ENCODE results near the gene ACOT6.

GRCh38 chr14:73666583-73666982 lies 54.3 kb downstream of the ACOT6 start:
- TF ChIP-seq POLR2A (IDR thresholded peaks at IDR 0.05; ENCODE audit: low read depth, low read length) (no peak), CEBPB (IDR thresholded peaks at IDR 0.05; ENCODE audit: low read depth, low read length) (no peak), MAFK (IDR thresholded peaks at IDR 0.05; ENCODE audit: low read depth, low read length) (peak; percentile 91), RCOR1 (IDR thresholded peaks at IDR 0.05; ENCODE audit: insufficient replicate concordance, low read length) (no peak), FOS (IDR thresholded peaks at IDR 0.05; ENCODE audit: low read depth, low read length) (no peak), BHLHE40 (IDR thresholded peaks at IDR 0.05; ENCODE audit: low read depth, low read length) (no peak)
- TF ChIP-seq, protein P1, sequence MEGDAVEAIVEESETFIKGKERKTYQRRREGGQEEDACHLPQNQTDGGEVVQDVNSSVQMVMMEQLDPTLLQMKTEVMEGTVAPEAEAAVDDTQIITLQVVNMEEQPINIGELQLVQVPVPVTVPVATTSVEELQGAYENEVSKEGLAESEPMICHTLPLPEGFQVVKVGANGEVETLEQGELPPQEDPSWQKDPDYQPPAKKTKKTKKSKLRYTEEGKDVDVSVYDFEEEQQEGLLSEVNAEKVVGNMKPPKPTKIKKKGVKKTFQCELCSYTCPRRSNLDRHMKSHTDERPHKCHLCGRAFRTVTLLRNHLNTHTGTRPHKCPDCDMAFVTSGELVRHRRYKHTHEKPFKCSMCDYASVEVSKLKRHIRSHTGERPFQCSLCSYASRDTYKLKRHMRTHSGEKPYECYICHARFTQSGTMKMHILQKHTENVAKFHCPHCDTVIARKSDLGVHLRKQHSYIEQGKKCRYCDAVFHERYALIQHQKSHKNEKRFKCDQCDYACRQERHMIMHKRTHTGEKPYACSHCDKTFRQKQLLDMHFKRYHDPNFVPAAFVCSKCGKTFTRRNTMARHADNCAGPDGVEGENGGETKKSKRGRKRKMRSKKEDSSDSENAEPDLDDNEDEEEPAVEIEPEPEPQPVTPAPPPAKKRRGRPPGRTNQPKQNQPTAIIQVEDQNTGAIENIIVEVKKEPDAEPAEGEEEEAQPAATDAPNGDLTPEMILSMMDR (conservative IDR thresholded peaks at IDR 0.05; ENCODE audit: low read depth, low read length): no peak

Data from IMR-90 (cell line).